DMS 273 treated with DMSO at 0.1 percent for 48 hours (cell line): ENCODE measurements around the gene MARK2.

Experiments used
- DNase-seq: peaks from one replicate; lab custom pipeline; 2025; lab: John Stamatoyannopoulos, UW

Gene MARK2

DNA sequence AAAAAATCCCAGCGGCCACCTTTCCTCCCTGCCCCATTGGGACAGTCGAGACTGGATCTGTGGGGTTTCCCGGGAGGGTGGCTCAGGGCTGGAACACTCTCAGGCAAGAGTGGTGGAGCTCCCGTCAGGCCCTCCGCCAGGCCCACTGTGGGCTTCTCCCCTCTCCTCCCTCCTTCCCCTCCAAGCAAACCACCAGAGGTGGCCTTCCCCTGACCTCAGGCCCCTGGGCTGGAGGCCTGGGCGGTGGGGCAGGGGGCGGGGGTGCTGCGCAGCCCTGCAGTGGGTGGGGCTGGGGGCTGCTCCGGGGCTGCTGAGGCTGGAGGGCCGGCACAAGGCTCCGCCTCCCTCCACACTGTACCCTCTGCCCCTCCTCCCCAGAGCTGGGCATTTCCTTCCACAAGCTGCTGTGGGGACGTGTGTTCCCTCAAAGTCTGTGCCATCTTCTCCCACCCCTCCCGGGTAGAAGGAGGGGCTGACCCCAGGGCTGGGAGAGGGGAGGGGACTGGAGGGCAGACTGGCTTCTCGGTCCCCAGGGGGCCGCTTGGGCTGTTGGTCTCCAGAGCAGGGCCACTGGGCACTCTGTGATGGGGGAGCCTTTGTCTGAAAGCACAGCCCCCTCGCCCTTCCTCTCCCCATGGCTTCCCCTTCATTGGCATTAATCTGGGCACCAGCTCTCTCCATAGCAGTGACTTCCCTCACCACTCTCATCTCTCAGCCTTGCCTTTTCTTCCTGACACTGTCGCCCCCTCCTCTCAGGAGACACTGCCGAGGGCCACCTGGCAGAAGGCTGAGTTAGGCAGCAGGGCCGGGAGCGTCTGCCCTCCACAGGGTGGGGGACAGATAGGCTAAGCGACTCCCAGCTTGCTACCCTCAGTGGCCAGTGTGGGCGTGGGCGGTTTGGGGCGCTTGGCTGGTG lies 70.9 kb downstream of the MARK2 start:
- DNase-seq = peak; percentile 57

DNA sequence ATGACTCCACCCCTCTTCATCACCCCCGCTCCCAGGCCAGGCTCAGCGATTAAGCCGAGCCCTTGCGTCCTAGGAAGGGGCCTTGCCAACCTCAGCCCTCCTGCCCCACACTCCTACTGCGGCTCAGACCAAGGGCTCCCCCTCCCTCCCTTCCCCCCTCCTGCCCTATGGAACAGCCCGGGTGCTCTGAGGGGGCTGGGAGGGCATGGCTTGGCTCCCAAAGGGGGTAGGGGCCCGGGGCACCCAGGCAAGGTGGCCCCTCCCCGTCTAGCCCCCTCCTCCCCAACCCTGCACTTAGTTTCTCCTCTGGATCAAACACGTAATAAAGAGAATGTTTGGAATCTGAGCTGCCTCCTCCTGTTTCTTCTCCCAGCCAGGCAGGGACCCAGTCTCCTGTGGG lies 71.8 kb downstream of the MARK2 start:
- DNase-seq = no peak

DNA sequence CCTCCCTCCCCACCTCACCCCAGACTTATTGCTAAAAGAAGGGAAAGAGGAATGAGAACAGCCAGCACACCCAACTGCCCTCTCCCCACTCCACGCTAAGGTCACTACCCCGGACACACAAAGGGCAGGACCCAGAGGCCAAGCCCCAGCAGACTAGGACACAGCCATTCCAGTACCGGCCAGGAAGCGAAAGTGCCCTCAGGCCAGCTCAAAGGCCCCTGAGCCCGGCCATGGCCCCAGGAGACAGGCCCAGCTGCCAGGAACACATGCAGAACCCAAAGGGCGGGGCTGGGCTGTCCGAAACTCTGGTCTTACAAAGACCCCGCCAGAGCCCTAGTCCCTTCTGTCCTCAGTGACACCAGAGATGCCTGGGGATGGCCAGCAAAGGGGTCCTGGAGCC lies 72.5 kb downstream of the MARK2 start:
- no peak for DNase-seq

DNA sequence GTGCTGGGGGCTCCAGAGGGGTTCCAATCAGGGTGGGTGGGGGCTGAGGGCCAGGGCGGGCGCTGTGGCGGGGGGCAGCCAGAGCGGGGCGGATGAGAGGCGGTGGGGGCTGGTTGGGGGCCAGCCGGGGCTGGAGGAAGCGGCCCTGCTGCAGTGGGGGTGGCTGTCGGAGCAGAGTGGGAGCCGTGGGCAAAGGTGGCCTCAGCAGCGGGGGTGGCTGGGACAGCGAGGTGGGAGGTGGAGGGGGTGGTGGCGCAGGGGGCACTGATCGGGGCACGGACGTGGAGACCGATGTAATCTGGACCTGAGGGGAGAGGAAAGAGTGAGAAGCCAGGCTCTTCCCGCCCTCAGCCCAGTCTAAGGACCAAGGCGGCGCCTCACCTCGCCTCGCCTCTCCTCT lies 73.0 kb downstream of the MARK2 start:
- DNase-seq = no peak

DNA sequence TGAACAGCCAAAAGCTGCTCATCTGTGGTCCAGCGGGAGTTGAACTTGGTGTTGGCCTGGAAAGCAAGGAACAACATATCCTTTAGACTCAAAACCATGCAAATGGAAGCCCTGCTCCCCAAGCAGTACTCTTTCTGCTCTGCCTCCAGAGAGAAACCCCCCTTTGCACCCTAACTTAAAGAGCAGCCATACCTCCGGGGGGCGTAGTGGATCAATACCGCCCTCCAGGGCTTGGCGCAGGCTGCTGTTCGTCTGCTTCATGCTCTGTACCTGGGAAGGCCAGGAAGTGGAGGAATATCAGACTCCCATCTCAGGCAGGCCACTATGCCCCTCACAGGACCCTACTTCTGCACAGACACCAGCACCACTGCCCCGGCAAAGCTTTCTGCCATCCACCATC lies 73.8 kb downstream of the MARK2 start:
- DNase-seq = no peak

DNA sequence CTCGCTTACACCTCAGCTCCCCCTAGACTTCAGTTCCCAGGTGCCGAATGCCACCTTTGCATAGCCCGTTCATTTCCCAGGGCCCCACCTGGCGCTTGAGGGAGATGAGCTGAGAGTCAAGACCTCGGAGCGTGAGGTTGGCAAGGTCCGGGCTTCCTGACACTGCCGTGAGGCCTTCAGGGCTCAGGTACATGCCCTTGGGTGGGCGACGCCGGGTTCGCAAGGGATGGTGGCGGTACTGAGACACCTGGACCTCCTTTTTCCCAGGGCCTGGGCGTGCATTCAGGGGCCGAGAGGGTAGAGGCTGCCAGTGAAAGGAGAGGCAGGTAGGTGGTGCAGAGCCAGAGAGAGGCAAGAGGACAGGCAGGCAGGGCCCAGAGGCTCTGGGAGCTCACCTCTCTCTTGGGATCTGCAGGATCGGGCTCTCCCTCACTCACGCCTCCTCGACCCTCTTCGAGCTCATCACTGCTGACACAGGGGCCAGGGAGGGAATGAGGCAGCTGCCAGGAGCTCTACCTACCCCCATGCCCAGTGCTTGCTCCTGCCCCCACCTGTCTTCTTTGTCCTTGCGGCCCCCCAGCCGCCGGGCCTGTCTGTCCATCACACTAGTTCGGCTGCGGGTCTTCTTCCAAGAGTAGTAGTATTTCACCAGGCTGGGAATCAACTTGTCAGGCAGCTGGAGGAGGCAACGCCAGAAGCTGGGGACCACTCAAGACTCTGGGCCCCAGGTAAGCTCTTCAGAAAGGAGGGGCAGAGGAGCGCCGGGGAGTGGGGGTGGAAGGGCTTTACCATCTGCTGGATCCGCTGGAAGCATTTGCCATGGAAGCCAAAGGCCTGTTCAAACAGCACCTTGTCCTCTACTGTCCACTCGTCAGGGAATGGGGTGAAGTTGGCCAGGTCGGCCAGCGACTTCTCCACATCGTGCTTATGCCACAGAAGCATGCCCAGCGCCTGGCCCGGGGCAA lies 75.2 kb downstream of the MARK2 start:
- DNase-seq = no peak

DNA sequence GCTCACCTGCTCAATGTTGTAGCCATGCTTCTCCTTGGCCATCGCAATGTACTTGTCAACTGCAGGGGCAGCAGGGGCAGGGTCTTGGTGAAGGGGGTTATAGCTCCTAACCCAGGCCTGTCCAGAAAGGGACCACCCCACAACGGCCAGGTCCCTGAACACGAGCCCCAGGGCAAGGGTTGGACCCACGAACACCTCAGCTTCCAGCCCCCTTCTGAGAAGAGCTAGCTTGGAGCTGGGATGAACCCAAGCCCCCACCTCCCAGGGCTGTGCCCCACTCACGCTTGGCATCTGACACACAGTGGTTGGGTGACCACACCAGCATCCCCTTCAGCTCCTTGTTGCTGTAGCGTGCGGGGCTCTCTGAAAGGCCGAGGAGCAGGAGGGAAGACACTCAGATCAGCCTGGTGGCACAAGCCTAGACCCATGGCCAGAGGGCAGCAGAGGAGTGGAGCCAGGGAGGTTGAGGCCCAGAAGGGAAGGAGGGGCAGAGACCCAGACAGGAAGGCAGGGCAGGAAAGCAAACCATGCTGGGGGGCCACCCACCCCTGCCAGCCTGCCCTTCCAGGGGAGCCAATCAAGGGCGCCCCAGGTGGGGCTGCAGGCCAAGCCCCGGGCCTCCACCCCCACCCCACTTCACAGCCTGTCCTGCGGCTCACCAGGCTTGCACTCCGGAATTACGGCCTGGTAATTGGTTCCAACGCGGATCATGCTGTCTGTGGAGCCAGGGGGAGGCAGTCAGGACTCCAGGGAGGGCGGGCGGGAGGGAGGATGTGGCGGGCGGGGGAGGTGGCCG lies 76.2 kb downstream of the MARK2 start:
- DNase-seq = no peak

DNA sequence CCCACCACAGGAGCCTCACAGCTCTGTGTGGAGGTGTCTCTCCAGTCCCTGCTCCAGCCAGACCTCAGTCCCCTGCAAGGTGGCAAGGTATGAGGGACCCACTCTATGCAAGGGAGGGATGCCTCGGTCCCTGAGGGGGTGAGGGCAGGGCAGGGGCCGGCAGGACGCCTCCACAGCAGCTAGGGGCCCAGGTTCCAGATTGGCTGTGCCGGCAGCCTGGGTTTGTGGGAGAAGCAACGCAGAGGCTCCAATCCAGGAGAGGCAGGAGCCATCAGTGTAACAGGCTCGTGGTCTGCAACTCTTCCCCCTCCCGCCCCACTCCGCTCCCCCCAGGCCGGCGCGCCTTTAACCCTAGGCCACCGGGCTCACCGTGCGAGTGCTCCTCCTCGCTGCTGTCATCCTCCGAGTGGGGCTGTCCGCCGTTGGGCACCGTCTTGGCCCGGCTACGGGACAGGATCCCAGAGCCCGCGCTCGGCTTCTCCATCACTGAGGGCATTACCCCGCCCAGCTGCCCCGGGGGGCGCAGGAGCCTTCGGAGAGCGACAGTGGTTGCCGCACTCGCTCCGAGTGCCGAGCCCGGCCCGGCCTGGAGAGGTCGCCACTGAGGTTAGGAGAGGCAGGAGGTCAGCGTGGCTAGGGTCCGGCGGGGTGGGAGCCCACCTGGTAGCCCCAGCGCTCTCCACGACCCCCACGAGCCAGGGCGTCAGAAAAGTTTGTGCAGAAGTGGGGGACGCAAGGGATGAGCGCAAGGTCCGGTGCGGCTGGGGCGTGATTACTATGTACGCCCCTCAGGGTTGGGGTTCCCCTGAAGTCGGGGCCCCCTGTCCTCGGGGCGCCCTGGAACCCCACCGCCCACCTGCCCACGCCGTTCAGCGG lies 77.3 kb downstream of the MARK2 start:
- no peak for DNase-seq

DNA sequence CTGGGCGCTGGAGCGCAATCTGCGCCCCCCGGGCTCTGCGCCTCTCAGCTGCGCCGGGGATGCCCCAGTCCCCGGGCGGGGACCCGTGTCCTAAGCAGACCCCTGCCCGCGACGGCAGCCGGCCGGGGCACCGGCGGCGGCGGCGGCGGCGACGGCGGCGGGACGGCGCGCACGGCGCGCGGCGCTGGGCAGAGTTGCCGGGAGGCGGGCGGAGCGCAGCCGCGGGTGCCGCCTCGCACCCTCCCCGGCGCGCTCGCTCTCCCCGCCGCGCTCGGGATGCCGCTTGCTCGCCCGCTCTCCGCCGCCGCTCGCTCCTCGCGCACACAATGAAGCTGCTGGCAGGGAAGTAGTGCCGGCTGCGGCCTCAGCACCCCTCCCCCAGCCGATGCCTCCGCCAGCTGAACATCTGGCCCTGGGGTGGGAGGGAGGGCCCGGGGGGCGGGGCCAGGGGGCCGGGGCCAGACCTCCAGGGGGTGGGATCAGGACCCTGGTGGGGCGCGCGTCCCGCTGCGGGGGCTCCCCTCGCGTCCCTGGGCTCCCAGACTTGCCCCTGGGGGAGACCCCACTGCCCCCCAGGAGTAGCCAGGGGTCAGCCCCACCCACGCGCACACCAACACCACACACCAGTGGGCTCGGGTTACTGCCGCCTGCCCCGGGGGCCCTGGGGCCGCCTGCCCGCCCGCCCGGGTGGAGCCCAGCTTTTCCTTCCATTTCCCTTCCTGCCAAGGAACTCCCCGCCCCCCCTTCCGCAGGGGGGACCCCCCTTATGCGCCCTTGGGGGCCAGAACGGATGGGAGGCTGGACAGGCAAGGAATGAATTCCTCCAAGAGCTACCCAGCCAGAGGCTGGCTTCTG lies 78.2 kb downstream of the MARK2 start, which contains the start of gene RCOR2:
Gene RCOR2 (minus strand): TSS at position 328 of the 855 bp plus-strand sequence. CDS start 708 bp downstream, outside the sequence.
- peak; percentile 60 for DNase-seq

DNA sequence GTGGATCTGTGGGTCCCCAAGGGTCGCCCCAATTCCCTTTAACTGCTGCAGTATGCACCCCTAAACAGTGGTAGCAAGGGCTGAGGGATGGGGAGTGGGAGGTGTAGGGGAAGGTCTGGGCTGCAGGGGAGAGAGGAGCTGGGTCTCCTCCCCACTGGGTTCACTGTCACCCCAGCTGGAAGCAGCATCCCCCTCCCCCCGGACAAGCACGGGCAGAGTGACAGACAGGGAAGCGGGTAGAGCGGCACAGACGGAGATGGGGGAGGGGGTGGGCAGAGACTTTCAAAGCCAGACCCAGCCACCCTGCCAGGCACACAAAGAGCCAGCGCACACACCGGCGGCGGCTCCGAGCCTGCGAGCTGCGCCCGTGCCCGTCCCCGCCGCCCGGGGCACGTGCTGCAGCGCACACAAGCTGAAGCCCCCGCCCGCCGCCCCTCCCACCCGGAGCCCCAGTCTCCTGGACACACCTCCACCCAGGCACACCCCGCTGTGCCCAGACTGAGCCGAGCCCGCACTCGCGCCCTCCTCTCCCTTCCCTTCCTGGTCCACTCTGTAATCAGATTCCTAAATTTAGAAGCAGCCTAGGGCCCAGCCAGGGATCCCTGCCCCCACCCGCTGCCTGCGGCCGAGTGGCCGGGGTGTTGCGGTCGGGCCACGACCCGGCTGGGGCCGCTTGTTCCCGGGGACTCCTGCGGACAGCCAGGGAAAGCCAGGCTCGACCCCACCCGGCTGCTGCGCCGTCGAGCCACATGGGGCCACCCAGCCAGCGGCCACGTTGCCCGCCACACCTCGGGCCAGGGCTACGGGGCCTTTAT lies 79.0 kb downstream of the MARK2 start:
- DNase-seq = peak; percentile 96

DNA sequence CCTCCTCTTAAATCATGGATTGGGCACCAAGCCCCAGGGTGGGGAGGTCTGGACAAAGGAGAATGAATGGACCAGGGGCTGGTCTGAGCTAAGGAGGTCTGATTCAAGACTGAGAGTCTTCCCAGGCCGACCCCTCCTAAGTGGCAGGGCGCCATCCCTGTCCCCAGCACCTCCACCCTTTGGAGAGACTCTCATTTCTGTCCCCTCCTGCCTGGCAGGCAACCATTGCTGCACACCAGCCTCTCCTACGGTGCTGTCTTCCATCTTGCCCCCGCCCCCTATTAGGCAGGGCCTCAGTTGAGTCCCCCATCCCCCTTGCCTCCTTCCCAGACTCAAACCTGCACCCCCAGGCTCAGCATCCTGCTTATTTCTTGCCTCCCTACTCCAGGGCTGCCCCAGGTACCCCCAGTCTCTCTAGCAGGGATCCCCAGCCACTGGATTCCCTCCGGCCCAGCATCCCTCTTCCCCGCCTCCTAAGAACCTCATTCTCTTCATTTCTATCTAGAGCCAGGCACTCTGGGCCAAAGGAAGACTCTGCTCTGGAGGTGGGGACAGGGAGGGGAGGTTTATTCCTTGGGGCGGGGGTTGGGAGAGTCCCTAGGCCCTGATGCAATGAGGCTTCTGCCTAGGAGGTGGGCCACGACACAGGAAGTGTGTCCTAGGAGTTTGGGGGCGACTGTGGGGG lies 79.7 kb downstream of the MARK2 start:
- DNase-seq = no peak

DNA sequence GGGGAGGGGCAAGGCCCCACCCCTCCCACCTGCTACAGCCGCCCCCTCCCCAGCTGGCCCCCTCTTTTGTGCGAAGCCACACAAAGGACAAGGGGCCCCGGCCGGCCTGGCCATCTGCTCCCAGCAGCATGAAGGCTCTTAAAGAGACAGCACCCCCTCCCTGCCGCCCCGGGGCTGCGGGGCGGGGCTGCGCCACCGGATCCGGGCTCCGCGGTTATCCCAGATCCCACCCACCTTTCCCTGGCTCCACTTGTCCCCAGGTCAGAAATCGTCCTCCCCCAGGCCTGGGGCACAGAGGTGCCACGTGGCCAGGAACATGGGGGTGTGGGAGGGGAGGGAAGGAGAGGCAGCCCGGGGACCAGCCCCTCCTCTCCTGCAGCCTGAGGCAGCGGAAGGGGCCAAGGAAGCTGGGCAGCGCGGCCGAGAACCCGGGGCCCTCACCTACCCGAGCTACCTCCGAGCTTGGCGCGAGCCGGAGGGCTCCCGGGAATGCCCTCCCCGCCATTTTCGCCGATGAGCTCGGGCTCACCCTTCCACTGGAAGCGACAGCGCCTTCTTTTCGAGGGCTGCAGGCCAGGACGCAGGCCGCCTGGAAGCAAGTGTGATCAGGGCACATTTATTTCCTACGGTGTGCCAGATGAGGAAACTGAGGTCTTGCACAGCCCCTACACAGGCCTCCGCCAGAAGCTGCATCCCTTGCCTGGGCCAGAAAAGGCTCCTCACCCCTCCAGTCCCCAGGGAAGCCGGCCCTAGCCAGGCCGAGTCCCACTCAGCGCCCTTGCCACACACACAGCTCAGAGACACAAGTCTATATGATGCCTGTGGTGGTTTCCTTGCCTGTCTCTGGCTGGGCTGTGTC lies 80.6 kb downstream of the MARK2 start:
- DNase-seq = peak; percentile 68

DNA sequence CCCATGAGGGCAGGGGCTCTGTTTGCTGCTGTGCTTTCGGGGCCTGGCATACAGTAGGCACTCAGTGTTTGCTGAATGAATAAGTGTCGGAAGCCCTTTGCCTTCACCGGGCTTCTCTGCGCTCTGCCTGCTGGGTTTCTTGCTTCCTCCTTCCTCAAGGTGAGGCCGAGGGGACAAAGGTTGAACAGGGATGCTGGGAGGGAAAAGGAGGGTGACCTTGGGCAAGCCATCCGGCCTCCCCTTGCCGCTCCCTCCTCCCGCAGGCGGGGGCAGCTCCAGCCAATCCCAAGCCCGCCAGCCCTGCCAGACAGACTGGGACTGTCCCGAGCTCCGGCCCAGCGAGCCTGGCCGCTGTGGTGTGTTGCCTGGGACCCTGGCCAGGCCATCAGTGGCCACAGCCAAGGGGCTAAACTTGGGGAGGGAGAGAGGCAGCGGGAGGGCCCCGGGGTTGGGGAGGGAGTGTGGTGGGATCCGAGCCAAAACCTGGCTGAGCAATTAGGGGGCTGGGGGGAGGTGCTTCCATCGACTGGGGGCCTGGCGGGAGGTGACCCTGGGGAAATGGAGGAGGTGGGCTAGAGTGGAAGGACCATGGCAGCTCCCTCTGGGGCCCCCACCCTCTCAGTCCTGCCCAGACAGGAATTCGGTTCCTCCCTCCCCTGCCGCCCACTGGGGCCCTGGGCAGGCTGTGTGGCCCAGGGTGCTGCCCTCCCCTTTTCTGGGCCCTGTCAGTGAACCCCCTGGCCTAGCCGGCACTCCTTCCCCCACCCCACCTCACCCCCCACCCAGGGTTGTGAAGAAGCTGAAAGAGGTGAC lies 81.4 kb downstream of the MARK2 start:
- DNase-seq = no peak

DNA sequence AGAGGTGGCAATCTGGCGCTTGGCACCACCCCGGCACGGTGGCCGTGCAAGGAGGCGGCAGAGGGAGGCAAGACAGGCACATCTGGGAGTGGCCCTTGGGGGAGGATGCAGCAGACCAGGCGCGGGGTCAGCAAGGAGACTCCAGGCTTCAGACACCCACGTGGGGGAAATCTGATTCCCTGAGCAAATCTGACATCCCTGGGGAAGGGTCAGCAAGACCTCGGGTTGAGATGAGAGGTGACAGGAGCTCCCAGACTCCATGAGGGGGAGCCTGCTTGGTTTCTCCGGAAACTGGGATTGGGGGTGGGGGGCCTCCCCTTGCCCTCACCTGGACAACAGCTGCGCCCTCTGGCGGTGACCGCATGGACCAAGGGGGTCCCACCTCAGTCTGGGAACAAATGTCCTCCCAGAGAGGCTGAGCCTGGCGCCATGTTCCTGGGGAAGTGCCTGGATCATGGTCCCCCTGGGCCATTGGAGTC lies 82.1 kb downstream of the MARK2 start:
- no peak for DNase-seq

DNA sequence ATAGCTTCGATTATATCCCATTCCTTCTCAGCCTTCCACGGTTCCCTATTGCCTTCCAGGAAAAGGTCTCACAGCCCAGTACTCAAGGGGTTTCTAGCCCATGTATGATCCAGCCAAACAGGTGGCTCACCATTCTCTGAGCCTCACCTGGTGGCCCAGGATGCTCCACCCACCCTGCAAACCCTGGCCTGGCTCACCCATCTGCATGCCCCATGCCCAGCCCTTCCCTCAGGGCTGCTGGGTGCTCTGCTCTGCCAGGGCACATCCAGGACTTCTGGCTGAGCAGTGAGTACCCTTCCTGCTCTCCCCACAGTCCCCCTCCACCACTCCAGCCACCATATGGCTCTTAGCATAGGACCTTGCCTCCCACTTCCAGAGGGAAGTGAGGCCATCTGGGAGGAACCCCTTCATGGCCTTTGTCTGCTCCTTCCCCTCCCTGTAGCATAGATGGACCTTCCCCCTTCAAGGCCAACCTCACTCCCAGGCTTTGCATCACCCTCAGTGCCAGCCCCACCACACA lies 83.8 kb downstream of the MARK2 start:
- DNase-seq = no peak

DNA sequence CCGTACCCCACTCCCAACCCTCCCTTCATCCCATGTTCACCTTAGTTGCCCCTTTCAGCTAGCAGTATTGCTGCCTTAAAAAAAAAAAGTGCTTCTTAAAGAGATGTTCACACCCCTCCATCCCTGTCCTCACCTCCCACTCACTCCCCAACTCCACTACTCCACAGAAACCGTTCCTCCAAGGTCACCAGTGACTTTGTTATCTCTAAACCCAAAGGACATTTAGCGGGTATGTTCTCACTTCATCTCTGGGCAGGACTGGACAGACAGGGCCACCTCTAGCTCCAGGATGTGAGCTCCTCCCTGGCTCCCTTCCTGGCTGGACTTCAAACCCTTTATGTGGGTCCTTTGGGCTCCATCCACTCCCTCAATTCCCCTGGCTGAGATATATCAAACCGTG lies 84.4 kb downstream of the MARK2 start:
- DNase-seq = no peak
